HL-60/S4 (cell line): ENCODE data around the gene PHPT1.
"Not testable (repeated sequence)": the region's sequence is repeated elsewhere in the genome, so short reads cannot be mapped to it uniquely, and the experiment has no call there.

Experiments
- in situ Hi-C: fragments of 300-500 bp; cut with MboI; formaldehyde crosslinking; loops from 2 replicates; pipeline ENCODE4 v1.14.3; 2022; ENCODE audit warnings: low sequenced_read_pairs

Gene PHPT1

GRCh38 chr9:136882947-136883283 is 33.7 kb downstream of the PHPT1 start:
- in situ Hi-C loops: not testable (repeated sequence)

GRCh38 chr9:136883670-136884069 is 34.5 kb downstream of the PHPT1 start:
- in situ Hi-C loops: not testable (repeated sequence)

- in situ Hi-C loops: no loop called here
These were observed 36.9 kb downstream of the PHPT1 start, which contains the start of gene TRAF2 for GRCh38 chr9:136885950-136886578. Gene TRAF2 (plus strand): TSS chr9:136886516. CDS start chr9:136898741, 12,225 bp downstream.

- in situ Hi-C loops: no loop called here
These were observed 37.7 kb downstream of the PHPT1 start for GRCh38 chr9:136886610-136887597.

GRCh38 chr9:136888454-136888853 is 39.2 kb downstream of the PHPT1 start:
- in situ Hi-C loops: no loop called here

- in situ Hi-C loops: no loop called here
These were observed 40.6 kb downstream of the PHPT1 start for GRCh38 chr9:136889858-136890257.

GRCh38 chr9:136890661-136891060 is 41.5 kb downstream of the PHPT1 start:
- in situ Hi-C loops: no loop called here

GRCh38 chr9:136896027-136896426 is 46.8 kb downstream of the PHPT1 start:
- in situ Hi-C loops: no loop called here

- in situ Hi-C loops: no loop called here
These were observed 49.4 kb downstream of the PHPT1 start for GRCh38 chr9:136898483-136899100.

- in situ Hi-C loops: no loop called here
These were observed 50.0 kb downstream of the PHPT1 start for GRCh38 chr9:136899196-136899595.

- in situ Hi-C loops: no loop called here
These were observed 51.3 kb downstream of the PHPT1 start for GRCh38 chr9:136900556-136900955.
